Activated CD4-positive, alpha-beta T cell treated with anti-CD3 and anti-CD28 coated beads, Interleukin-2, amount 50 U/mL, for 4 hours (primary cell): ENCODE measurements around the gene HTR1B.

Experiments used
- DNase-seq, 2 experiments: peaks; one replicate each; pipeline ENCODE4 v3.0.0-alpha.2; 2020

The HTR1B gene, protein sequence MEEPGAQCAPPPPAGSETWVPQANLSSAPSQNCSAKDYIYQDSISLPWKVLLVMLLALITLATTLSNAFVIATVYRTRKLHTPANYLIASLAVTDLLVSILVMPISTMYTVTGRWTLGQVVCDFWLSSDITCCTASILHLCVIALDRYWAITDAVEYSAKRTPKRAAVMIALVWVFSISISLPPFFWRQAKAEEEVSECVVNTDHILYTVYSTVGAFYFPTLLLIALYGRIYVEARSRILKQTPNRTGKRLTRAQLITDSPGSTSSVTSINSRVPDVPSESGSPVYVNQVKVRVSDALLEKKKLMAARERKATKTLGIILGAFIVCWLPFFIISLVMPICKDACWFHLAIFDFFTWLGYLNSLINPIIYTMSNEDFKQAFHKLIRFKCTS

DNA sequence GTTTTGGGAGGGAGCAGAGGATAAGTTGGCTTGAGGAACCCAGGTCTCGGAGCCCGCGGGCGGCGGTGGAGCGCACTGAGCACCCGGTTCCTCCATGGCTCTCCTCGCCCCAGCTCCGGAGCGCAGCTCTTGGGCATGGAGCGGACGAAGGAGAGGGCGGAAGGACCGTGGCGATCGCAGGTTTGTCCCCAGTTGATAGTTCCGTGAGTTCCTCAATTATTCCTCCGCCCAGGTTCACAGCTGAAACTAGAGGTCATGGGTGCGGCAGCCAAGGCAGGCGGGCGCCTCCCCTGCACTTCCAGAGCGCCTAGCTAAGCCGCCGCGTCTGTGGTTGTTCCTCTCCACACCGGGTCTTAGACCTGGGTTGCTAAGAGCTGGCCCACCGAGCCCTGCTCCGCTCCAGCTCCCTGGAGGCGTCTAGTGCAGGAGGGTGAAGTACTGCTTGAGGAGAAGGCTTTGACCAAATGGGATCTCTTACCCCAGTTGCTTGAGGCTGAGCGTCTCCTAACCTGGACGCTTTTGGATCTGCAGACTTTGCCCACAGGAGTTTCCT lies at the start of gene HTR1B:
TSS of gene HTR1B (minus strand) at position 184 of the 553 bp plus-strand sequence. CDS start at position 96, 88 bp downstream.
- no peak for DNase-seq

DNA sequence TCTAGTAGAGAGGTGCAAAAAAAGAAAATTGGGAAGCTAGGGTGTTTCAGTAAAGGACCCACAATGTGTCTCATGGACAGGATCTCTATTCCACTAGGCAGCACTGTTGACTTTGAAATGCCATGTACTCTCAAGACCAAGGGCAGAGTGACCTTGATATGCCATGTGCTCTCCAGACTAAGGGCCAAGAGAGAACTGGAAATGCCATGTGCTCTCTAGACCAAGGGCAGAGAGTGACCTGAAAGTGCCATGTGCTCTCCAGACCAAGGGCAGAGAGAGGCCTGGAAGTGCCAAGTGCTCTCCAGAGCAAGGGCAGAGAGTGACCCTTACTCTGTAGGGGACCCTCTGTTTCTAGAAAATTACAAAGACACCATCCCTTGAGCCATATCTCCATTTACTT lies 49.3 kb upstream of the HTR1B start:
- DNase-seq, result no peak

DNA sequence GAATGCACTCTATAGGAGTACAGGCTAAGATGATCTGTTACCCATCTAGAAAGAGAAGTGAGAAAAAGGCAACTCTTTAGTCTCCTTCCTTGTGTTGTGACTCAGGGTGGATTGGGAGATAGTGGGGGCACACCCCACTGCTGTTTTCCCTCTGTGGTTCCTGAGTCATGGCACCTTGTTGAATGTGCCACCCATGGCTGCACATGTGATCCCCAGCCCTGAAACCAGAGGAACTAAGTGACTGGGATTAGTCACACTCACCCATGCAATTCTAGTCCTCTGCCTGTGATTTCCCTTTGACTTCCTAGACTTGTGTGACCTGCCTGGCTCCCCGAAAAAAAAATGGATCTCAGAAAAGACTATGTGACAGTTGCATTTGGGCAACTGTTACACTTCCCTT lies 48.6 kb upstream of the HTR1B start:
- DNase-seq, result no peak

DNA sequence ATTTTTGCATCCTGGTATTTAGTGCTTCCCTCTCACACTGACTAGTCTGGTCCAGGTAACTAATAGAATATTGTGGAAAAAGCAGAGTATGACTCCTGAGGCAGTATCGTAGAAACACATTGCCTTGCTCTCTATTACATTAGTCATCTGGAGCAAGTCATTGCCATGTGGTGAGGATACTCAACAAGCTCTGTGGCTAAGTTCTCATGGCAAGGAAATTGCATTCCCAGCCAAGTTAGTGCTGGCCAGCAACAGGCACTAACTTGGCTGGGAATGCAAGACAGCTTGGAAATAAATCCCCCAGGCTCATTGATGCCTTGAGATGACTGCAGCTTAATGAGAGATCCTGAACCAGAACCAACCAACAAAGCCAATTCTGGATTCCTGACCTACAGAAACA lies 39.7 kb upstream of the HTR1B start:
- DNase-seq, result no peak

DNA sequence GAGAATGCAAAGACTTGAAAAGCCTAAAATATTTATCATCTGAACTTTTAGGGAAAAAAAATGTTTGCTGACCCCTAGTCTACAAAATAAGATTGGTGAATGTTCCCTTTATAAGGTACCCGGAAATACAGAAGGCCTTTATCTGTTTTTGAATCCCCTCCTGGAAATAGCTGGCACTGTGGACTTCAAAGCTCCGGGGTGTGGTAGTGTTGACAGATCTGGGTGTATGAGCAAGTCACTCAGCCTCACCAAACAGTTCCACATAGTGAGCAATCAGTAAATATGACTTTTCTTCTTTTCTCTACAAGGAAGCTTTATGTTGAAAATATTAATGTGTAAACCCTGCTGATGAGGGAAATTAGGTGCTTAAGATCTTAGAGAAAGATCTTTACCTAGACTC lies 29.2 kb upstream of the HTR1B start:
- DNase-seq, result no peak

DNA sequence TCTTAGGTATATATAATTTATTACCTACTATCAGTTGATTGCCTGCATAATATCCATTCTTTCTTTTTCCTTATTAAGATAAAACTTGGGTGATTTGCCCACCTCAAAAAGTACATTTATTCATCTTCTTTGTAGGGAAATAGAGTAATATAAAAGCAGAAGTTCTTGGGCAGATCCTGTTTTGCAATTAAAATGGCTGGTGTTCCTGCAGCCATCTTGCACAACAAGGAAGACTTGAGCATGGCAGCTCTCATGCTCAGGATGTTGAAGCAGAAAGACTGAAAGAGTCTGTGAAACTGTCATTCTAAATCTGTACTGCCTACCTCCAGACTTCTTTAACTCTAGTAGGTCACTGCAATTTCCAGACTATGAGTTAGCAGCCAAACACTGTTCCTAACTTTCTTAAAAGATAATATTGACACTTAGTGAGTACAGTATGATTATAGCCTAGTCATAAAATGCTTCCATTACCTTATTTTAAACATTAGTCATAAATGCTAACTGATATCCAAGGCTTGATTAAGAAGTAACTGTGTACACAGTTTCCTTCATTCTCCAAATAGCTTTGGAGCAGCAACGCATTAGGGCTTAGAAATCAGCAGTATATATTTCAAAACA lies 24.6 kb upstream of the HTR1B start:
- no peak for DNase-seq

DNA sequence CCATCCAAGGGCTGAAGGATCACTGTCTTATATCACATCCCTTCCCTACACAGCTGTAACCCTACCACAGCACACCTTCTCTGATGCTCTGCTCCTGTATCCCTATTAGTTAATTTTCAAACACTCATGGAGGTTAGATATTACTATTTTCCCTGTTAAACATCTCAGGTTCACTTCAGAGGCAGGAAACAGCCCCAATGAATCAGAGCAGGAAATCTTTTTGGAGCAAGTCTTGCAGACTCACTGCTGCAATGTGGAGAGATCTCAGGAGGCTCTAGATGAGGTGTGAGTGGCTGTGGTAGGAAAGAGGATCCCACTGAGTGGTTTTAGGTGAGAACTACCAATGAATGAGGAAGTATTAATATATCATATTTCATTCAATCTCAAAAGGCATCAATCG lies 19.7 kb upstream of the HTR1B start:
- DNase-seq, result no peak

DNA sequence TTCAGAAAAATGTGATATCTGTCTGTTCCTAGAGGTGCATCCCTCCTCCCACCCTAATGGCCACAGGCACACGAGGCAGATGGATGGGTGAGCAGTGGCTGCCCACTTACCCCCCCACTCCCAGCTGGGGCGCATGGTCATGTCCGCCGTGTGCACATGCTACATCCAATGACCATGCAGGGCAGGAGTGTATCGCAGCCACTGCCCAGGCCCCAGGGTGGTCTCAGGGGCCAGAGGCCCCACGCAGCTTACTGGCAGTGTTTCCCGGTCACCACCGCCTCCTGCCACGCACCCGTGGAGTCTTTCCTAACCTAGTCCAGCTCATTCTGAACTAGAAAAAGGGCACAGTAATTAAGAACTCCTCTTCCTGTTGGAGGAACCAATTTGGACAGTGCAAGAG lies 11.7 kb upstream of the HTR1B start:
- no peak for DNase-seq

DNA sequence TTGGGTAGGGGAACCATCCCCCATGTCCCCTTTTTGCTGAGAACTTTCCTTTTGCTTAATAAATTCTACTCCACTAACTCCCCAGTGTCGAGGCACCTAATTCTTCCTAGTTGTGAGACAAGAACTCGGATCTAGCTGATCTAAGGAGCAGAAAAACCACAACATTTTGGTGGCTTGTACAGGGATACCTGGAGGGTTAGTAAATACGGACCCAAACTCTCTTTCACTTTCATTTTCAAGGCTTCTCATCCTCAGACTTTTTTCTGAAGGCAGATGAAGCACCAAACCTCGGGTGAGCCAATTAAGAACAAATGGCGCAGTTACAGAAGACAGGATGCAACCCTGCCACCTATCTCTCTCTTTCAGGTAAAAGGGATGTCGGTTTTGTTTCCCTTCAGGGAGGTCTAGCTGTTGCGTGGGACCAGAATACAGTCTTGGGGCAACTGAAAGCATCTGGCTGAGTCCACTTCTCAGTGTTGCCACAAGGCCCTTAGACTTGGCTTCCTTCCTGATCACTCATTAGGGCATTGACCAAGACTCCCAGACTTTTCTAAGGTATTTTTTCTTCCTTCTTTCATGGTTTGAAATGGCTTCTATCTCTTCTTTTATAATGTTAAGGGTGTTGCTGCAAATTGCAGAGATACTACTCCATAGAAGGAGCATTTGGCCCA lies 11.1 kb upstream of the HTR1B start:
- no peak for DNase-seq

DNA sequence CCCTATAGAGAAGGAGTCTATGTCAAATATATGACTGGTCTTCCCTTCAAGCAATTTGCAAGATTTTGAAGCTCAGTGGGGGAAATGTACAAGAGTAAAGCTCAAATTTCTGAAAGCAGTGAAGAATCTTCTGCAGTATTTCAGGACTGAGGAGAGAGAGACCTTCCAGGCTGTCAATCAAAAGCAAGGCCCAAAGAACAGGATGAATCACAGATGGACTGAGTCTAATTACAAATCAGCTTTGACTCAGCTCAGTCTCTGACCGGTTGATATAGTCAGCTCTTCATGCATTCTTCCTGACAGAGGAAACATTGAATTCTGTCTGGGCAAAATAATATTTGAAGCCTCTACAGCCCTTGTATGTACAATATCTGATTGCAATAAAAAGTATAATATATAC lies 7.7 kb upstream of the HTR1B start:
- DNase-seq, result no peak

DNA sequence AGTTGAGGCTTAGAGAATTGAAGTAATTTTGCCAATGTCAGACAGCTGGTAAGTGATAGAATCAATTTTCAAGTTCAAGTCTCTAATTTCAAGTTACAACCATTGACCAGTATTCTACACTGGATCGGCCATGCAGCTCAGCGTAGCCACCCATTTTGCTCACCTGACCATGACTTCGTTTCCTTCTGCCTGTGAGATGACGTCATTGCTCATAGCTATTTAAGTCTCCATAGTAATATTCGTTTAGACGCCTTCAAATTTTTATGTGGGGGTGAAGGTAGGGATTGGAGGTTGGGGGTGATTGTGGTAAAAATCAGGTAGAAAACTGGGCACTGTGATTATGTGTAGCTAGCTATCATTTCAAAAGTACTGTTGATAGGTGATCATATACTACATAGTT lies 5.6 kb upstream of the HTR1B start:
- no peak for DNase-seq

DNA sequence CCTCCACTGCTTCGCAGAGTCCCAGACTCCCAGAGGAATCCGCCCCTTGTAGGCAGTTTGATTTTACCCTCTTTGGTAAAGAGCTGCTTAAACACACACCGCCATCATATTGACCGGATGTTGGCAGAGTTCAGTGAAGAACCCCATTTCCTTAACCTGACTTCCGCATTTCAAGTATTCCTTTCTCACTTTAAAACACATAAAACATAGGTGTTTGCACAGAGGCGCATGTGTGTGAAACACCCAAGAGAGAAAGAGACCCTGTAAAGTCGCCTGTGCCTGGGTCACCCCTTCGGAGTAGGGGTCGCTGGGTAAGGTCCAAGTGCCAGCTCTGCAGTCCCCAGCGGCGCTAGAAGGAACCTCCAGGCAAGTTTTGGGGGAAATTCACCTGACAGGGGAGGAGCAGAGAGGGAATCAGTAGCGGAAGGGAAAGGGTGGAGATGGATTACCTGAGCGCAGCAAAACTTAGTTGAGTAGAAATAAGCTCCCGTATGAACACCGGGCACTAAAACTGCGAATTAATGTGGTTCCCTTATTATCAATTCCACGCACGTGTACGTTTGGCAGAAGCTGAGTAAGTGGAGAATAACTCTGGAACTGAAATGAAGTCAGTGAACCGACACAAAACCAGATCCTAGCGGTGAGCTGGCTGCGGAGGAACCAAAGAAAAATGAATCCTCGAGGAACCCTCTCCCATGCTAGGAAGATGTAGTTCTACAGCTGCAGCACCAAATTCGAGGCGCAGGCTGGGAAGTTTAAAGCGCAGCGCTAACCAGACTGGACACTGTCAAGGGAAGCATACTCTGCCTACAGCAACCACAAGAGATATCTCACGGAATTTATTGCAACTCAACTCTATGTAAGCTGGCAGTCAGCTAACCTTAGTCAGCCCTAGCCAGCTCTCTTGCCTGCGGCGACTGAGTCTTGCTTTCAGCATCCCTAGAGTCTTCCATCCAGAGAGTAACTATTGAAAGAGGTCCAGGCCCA lies 3.5 kb upstream of the HTR1B start:
- no peak for DNase-seq

DNA sequence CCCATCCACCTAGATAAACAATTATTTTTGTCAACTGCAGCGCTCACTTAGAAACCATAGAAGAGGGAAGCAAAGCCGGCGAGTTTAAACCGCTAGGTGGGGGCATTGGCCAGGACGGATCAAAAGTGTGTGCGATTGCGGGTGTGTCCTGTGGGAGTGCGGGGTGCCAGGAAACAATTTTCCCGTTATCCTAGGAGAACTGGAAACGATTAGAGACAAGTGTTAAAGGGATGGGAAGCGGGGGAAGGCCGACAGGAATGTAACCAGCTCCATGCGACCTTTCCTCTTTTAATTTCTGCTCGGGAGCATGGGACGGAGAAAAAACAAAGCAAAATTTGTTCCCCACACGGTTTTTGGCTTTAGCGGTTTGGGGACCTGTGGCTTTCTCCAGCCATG lies 2.8 kb upstream of the HTR1B start:
- no peak for DNase-seq

DNA sequence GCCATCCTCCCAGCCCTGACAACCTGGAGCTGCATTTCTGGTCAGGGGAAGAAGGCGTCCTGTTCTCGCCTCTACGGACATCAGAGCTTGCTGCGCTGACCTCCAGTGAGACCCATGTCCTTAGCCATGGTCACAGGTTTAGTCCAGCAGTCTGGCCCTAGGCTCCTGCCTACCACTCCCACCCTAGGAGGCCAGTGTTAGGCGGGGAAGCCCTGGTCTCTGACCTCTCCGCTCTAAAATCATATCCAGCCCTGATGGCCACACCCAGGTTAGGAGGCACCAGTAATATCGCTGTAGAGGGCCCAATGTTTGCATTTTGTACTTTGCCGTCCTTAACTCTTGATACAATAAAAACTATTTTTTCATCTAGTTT lies 1.2 kb upstream of the HTR1B start:
- DNase-seq, result no peak

DNA sequence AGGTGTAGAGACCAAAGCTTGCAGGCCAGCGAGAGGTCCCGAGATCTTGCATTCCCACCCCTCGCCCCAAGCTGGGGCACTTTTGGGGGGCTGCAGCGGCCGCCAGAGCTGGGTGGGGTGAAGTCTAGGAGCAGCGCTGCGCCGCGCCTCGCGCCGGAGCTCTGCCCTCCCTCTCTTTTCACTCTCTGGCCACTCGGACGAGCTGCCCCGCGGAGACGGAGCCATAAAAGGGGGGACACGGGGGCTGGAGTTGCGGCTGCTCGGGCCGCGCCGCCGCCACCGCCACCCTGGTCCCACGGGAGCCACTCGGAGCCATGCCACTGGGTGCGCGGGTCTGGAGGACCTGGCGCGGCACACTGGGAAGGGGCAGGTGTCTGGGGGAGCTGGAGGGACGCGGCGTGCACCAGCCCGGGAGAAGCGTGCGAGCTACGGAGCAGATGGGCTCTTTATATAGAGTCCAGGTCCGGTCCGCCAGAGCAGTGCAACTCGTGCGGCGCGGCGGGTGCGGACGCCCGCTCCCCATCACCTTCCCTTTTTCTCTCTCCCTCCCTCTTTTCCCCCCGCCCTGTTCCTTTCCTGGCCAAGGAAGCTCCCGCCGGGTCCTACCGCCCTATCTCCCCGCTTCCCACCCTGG lies 687 bp upstream of the HTR1B start:
- no peak for DNase-seq

DNA sequence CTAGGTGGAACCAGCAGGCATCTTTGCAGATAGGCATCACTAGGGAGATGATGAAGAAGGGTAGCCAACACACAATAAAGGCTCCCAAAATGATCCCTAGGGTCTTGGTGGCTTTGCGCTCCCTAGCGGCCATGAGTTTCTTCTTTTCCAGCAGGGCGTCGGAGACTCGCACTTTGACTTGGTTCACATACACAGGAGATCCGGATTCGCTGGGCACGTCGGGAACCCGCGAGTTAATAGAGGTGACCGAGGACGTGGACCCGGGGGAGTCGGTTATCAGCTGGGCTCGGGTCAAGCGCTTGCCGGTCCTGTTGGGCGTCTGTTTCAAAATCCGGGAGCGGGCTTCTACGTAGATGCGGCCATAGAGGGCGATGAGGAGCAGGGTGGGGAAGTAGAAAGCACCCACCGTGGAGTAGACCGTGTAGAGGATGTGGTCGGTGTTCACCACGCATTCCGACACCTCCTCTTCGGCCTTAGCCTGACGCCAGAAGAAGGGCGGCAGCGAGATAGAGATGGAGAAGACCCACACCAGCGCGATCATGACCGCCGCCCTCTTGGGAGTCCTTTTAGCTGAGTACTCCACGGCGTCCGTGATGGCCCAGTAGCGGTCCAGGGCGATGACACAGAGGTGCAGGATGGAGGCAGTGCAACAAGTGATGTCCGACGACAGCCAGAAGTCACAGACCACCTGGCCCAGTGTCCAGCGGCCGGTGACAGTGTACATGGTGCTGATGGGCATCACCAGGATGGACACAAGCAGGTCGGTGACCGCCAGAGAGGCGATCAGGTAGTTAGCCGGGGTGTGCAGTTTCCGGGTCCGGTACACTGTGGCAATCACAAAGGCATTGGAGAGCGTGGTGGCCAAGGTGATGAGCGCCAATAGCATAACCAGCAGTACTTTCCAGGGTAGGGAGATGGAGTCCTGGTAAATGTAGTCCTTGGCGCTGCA lies 658 bp downstream of the HTR1B start:
- DNase-seq, result no peak

DNA sequence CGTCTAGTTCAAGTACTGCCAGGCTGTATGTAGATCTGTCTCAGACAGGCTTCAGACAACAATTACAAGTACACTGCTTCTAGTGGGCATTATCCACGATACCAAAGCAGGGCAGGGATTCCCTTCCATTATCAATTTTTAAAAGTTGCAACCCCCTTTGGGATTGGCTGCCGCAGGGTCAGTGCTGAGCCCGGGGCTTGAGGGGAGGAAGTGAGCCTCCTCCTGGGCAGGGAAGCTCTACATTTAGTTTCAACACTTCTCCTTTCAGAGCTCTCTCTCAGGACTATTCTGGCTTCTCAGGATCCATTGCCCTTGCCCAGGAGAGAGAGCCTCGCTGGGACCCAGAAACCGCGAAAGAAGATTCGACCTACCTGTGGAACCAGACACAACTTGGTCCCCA lies 1.5 kb downstream of the HTR1B start:
- DNase-seq, result no peak

DNA sequence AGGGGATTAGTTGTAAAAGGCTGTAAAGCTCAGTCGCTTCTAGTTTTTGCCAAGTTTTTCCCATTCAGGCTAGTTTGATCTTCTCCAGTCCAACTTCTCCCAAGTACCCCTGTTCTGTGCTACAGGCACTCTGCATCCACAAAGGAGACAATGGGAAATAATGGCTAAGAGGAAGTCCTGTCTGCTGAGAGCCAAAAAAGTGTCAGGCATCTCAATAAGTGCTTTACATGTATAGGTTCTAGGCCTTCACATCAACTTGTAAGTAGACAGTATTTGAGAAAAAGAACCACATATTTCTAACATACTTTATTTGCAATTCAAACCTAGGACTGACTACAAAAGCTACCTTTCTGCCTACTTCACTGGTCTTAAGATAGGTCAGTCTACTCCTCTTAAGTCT lies 4.9 kb downstream of the HTR1B start:
- DNase-seq, result no peak

DNA sequence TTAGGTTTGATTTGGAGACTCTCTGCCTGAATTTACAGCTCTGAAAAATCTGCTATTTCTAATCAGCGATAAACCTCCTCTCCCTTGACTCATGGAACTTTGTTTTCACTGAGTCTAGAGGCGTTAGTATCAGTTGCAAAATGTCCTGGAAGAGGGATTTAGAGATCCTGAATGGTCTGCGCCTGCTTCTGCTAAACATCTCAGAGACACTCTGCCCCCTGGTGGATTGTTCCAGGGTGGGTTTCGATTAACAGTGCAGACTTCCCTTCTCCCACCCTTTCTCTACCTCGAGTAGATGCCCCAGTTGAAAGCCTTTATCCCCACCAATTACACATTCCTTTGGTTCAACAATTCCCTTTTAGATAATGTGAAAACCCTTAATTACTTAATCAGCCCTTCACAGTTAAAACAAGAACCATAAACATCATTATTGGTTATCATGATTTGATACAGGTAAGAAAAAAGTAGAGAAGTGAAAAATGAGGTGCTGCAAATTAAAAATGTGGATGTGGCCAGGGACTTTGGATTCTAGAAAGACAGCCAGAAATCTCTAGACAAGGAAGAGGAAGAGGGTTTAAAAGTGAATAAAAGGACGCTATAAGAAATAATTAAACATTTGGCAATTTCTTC lies 5.5 kb downstream of the HTR1B start:
- peak in 1 of 2 experiments; percentile 6 for DNase-seq

DNA sequence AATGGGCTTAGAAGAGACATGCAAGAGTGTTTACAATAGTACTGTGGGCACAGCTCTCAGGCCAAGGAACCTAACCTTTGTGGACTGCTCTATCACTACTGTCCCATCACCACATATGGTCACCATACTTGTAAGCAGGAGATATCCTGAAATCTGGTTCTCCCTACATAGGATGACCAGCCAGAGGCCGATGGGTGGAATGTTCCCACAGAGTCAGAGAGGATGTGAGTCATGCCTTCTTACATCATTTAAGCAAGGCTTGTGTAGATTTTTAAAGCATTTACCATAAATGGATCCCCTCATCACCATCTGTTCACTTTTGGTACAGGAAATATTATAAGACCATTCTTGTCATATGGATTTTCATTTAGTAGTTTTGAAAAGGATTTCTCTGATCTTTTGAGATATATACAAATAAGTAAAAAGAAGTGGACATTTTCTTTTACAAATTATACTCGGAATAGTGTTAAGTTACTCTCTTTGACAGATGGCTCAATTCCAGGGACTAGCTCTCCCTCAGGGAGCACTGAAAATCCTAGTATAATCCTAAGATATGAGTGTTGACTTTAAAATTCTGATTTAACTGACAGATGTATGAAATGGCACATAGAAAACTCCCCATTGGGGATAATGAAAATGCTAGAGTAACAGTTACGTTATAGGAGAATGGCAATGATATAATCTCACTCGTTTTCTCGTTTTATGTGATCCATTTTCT lies 6.6 kb downstream of the HTR1B start:
- DNase-seq, result no peak
